EL (cell line): ENCODE measurements around the gene CARD10.
"Not testable (repeated sequence)": the region's sequence is repeated elsewhere in the genome, so short reads cannot be mapped to it uniquely, and the experiment has no call there.

ENCODE experiments used
- DNase-seq: peaks from one replicate; pipeline ENCODE4 v3.0.0-alpha.2; 2016

CARD10 gene

DNA sequence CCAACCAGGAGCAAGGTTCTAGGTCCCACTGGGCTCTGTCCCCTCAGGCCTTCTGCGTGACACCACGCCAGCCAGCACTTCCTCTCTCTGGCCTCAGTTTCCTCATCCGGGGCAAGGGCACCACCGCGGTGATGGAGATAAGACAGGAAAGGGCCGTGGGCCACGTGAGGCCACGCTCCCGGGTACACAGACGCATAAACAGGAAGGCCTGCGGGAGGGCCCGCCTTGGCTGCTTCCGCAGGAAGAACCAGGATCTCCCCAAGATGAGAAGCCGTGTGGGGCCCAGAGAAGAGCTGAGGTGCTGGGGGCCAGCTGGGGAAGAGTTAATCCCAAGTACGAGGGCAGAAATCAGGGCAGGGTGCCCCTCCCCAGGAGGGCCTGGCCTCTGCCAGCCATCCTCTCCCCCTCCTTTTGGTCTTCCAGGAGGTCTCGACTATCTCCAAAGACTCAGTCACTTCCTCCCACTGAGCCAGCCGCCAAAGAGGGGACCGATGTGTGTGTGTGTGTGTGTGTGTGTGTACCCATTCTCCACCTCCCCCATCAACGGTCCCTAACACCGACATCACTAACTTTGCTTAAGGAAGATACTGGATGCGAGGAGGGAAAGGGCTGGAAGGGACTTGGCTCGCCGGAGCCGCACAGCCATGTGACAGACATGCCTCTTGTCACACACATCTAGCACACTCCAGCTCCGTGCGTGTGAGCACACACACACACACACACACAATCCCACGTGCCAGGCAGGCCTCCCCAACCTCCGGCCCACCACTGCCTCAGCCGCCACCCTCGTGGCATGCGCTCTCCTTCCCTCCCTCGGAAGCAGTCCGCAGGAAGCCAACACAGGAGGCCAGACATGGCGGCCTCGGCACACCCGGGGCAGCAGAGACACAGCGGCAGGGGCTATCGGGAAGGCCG lies 34.5 kb downstream of the CARD10 start:
- DNase-seq, result no peak

DNA sequence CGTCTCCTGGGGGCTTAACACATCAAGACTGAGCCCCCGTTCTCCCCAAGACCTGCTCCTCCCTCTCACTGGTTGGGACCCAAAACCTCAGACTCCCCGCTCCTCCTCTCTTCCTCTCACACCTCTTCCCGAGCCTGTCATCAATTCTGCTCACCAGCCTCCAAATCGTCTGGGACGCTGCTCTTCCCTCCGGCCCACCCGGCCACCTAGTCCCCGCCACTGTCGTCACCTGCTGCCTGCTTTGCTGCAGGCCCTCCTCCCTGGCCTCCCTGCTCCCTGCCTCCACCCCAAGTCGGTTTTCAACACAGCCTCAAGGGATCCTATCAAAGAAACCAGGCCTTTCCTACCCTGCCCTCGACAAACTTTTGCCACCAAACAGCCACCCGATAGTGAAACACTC lies 36.2 kb downstream of the CARD10 start:
- DNase-seq, result no peak

DNA sequence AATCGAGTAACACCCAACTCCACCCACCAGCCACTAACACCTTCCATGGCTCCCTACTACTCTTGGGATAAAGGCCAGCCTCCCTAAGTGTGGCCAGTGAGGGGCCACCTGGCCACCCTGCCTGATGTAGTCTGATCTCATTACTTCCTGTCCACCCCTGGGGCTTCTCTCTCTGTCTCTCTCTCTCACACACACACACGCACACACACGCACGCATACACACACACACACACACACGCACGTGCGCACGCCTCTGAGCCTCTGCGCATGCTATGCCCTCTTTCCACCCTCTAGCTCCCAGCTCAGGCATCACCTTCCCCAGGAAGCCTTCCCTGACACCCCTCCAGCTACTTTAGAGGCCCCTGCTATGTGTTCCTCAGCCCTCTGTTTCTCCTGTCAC lies 37.0 kb downstream of the CARD10 start:
- DNase-seq, result no peak

DNA sequence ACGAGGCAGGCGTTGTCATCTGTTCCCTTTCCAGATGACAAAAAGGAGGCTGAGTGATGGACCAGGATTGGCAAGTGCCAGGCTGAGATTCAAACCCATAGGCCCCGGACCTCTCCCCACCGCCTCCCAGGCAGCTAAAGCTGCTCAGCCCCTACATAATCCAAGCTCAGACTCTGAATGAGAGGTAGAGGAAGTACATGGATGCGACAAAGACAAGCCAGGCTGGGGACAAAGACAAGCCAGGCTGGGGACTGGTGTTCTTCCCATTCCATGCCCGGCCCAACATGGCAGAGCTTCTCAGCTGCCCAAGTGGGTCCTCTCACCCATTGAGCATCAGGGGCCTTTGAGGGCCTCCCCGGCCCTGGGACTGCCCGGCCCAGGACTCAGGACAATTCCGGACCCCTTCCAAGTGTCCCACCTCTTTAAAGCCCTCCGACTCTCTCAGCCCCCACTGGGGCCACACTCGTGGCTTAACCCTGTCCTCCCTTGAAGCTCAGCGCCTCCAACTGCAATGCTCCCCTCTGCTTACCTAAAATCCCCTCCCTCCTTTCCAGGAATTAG lies 37.8 kb downstream of the CARD10 start:
- no peak for DNase-seq

DNA sequence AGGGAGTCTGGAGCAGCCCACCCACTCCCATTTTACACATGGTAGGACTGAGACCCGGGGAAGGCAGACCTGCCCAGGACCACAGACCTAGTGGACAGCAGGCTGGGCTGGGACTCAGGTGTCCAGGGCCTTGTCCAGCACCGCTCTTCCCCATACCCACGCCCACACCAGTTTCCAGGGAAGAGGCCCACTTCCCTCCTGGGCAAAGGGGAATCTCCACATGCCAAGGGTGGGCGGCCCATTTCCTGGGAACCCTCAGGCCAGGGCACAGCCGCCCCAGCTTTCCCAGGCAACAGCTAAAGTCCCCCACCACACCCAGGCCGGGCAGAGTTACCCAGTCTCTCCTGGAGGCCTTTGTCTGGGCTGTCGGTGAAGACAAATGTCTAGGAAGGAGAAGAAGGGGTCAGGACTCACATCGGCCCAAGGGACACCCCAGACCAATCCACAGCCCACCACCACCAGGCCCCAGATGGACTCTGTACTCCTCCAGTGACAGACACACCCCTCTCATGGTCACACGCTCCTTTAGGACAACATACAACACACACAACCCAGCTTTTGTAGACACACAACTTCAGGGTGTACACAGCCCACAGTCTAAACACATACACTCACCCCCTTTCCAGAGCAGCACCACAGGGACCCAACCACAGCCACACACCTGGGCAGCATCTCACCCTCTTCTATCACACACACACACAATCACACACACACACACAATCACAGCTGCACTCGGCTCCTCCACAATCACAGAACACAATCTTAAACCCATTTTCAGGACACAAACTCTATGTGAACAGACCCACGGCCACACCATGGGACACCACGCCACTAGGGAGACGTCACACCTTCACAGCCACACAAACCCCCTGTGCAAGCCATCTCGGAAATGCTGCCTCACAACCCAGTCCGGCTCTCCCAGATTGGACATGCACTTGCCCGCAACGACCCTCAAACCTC lies 38.5 kb downstream of the CARD10 start:
- DNase-seq, result no peak

DNA sequence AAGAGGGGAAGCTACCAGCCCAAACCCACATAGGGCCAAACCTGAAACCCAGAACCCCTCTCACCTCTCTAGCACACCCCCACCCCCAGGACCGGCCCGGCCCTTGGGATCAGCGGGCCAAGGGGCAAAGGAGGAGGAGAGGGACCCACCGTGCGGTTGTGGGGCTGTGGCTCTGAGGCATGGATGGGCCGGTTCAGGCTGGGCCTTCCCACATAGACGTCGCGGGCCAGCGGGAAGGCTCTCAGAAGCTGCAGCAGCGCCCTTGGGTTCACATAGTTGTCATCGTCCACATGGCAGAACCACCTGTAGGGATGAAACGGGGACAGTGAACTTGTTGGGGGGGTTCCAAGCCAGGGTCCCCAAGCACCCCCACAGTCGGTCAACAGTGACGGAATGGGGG lies 40.0 kb downstream of the CARD10 start:
- DNase-seq, result no peak

DNA sequence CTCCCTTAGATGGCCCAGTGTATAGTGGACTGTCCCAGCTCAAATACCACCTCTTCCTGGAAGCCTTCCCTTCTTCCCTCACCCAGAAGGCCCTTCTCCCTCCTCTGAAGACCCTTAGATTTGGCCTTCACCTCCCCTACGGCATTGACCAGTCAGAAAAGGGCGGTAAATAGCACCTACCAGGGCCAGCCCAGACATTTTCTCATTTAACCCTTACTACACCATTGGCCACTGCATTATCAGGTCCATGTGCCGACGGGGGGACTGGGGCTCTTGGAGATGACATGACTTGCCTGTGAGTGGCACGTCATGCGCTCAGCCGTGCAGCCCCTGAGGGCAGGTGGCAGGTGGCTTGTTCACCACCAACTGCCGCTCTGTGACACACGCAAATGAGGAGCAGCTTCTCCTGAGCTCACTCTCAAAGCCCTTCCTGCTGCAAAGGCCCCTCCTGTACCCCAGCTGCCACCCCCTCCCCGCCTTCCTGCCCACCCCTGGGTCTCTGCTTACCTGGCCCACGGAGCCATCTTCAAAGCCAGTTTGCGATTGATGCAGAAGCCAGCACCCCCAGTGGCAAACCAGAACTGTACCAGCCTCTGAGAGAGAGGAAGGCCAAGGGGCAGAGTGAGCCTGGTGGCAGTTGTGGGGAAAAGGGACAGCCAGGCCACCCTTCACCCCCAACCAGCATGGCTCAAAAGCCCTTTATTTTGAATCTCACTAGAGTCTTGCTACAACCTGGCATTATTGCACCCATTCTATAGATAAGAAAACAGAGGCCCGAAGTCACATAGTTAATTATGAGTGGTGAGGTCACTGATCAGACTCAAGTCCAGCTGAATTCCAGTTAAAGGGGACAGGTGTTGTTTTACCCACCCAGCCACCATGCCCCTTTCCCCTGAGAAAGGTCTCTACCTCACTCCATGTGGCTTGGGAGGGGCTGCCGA lies 42.6 kb downstream of the CARD10 start:
- no peak for DNase-seq

DNA sequence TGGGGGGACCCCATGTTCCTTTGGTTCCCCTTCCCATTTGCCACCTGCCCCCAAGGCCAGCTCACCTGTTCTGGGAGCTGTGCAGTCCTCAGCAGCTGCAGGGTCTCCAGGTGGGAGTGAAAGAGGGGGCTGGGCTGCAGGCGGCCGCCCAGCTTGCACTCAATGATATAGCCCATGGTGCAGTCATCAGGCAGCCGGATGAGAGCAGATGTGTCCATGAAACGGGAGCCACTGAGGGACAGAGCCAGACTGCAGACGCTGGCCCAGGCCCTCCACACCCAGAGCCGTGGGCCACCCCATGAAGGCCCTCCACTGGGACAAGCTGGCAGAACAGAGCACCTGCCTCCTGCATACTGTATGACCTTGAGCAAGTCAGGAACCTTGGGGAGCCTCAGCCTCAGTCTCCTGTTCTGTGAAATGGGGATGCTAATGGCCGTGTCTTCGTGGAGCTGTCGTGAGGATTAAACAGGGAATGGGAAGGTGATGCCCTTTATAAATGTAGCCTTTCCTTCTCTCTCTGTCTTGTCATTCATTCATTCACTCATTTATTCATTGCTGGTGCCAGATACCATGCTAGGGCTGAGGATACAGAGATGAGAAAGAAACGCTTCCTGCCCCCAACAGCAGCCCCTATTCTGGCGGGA lies 44.6 kb downstream of the CARD10 start:
- no peak for DNase-seq

DNA sequence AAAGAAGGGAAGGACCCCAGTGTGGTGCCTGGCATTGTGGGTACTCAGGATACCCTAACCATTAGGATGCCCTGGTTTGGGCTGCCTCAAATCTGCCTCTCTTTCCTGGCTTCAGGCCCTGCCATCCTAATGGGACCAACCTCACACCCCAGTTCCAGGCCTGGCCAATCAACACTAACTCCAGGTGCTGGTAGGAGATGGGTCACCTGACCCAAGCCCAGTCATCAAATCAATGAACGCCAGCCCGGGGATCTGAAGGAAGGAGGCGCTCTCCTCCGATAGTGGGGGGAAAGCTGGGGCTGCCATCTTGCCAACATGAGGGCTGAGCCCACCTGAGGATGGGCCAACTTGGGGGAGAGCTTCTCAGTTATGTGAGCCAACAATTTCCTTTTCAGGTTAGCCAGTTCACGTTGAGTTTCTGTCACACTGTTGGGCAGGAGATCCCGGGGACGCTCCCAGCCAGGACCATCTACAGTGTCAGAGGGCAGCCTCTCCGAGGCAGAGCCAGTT lies 45.7 kb downstream of the CARD10 start:
- DNase-seq, result no peak

DNA sequence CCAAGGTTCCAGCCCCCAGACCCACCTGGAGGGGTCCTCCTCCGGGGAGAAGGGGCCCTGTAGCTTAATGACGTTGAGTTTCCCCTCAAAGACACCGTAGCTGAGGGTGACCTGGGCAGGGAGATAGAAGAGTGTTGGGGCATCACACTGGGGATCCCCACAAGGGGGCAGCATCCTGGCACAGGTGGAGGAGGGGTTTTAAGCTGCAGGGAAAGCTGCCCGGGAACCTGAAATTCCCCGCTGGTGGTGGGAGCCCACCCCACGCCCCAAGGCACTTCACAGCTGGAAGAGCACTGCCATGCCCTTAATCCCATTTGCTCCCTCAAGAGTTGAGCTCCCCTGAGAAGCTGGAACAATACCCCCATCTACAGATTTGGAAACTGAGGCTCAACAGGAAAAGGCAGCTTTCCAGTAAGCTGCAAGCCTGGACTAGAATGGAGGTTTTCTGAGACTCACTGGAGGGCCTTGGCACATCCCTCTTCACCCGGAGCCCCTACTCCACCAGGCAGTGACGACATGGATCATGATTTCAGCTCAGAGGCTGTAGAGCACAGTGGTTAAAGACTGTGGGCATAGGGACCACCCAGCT lies 46.7 kb downstream of the CARD10 start:
- peak; percentile 48 for DNase-seq

DNA sequence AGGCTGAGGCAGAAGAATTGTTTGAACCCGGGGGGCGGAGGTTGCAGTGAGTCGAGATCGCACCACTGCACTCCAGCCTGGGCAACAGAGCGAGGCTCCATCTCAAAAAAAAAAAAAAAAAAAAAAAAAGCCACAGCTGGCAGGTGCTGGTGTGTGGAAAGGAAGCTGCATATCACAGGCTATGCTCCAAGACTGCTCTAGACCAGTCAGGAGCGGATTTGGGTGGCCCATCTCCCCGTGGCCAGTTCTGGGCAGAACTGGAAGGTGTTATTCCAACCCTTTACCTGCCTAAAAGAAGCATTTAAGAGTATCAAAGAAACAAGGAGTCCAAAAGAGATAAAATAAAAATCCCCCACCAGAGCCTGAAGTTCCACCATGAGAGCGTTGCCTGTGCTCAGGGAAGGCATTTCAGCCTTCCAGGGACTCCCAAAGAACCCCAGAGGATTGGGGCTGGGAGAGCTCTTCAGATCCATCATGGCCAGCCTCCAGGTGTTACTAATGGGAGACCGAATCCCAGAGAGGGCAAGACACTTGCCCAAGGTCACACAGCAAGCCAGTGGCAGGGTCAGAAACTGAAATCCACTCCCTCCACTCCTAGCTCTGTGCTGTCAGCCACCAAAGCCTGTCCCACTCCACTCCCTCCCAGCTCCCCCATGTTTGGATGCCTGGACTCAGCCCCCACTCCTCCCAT lies 47.3 kb downstream of the CARD10 start:
- DNase-seq, result no peak

DNA sequence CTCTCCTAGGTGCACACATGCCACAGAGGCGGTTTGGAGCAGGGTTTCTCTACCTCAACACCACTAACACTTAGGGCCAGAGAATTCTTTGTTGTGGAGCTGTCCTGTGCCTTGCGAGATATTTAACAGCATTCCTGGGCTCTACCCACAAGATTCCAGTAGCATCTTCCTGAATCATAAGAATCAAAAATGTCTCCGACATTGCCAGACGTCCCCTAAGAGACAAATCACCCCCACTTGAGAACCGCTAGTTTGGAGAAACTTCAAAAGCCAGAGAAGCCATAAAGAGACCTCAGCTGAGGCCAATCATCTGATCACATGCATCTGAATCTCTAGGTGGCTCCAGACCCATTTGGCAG lies 49.1 kb downstream of the CARD10 start:
- no peak for DNase-seq

DNA sequence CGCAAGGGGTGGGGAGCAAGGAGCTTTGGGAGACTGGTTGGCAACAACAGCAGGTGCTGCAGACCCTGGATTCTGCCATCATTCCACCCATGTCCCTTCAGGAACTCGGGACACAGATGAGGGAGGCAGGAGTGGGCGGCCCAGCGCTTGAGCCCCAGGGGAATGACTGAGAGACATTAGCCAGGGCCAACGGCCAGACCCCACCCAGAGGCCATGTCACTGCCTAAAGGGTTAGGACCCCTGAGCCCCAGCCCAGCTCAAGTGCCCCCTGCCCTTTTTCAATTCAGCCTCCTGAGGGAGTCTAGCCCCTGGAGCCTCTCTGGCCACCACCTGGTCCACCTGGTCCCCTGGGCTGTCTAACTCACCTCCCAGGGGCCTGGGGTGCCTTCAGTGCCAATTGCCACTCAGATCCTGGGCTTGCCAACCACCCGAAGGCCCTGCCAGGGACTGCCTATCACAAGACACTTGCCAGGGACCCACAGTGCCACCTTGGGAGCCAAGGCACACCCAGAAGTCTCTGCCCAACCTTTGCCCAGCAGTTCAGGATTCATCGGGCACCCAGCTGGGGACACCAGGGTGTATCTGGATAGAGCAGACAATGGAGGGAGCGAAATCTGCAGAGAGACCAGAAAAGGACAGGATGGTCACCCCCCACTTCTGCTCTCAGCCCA lies 49.7 kb downstream of the CARD10 start:
- DNase-seq, result no peak

DNA sequence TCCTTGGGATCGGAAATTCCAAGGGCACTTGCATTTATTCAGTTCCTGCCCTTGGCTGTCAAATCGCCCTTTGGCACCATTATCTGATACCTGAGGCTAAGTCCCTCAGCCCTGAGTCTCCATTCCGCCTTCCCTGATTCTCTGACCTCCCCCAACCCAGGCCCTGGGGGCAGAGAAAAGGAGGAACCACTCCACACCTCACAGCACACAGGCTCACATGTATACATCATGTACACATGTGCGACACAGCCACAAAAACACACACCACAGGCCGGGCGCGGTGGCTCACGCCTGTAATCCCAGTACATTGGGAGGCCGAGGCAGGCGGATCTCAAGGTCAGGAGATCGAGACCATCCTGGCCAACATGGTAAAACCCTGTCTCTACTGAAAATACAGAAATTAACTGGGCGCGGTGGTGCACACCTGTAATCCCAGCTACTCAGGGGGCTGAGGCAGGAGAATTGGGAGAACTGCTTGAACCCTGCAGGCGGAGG lies 51.0 kb downstream of the CARD10 start:
- DNase-seq, result not testable (repeated sequence)

DNA sequence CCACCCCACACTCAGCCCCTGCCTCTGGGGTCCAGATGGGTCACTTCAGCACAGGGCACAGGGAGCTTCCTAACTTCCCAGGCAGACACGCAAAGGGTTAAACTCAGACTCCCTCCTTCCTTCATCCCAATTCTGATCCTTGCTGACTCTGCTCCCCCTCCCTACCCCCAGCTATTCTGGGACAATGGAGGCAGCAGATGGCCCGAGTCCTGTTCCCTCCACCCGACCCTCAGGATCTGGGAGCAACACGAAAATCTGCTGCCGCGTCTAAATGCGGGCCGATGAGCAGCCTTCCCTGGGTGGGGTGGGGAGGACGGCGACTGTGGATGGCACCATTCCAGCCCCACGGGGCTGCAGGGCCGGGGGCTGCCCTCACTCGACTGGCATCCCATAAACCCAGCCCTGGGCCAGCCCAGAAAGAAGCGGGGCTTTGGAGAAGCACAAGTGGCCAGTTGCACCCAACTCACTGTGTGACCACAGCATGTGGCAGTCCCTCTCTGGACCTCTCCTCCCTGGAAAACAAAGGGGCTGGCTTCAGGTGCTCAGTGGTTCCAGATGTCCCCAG lies 51.7 kb downstream of the CARD10 start:
- DNase-seq, result no peak

DNA sequence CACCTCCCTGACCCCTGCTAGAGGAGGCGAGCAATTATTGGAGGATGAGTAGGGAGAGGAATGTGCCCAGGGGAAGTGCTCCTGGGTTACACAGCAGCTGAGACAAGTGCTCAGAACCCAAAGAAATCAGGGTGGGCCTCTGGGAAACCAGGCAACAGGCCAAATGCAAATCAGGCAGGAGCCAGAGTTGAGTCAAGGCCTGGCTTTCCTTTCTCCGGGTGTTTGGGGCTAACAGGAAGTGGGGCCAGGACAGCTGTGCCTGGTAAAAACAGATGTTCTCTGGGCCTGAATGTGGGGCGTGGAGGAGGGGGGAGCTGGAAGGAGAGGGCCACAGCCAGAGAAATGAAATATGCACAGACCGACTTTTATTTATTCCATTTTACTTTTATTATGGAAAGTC lies 55.0 kb downstream of the CARD10 start:
- DNase-seq, result peak; percentile 19

DNA sequence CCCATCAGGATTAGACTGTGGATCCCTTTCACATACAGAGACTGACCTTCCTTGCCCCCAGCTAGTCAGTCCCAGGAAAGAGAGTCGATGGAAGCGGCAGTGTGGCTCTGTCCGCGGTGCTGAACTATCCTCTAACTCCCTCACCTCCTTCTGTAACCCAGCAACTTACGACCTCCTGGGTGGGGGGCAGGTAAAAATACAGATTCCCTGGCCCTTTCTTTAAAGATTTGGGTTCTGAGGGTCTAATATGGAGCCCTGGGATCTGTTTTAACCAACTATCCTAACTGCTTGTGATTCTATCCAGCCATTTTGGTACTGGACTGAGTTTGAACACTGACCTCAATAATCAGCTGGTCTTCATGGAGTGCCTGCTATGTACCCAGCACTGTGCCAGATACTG lies 56.2 kb downstream of the CARD10 start:
- peak; percentile 41 for DNase-seq

DNA sequence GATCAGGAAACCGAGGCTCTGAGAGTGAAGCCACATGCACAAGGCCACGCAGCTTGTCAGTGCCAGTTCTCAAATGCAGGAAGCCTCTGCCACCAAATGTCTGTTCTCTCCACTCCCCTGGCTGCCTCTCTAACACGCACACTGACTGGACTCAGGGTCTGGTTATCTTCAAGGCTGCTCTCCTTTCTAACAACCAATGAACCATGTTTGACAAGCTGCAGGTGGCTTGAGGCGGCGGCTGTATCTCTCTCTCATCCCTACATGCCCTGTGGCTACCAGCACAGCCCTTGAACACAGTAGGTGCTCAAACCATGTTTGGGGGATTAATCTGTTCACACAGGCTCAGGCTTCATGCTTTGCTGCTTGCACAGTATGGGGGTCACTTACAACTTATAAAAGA lies 56.8 kb downstream of the CARD10 start:
- no peak for DNase-seq

DNA sequence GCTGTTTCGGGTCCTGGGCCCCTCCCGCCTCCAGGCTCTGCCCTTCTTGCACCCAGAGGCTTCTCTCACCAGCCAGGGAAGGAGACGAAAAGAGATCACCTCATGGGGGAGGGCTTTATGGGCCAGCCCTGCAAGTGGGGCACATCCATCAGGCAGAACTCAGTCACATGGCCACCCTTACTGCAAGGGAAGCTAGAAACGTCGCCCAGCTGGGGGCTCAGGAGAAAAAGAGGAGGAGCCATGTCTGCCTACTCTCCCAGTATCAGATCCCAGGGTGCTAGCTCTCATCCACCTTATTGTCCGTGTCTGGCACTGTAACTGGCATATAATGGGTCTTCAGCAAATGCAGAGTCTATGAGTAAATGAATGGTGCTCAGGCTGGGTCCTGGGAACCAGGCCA lies 57.3 kb downstream of the CARD10 start:
- DNase-seq, result no peak
